ENCODE measurements around the gene AIF1.

AIF1 gene

GRCh38 chr6:31582230-31582643 lies 32.8 kb upstream of the AIF1 start, which contains the start of gene LTB:
TSS of gene LTB (minus strand) at chr6:31582424. CDS start at chr6:31582417, 7 bp downstream.
- TF ChIP-seq CREB5 (CRISPR knock-in tag; IDR thresholded peaks at IDR 0.05; ENCODE audit: low read depth) (no peak), POU6F1 (CRISPR knock-in tag; IDR thresholded peaks at IDR 0.05; ENCODE audit: borderline replicate concordance, low read depth) (no peak), PATZ1 (CRISPR knock-in tag; IDR thresholded peaks at IDR 0.05; ENCODE audit: borderline replicate concordance) (no peak), GLIS3 (CRISPR knock-in tag; IDR thresholded peaks at IDR 0.05) (no peak), ZFP30 (CRISPR knock-in tag; IDR thresholded peaks at IDR 0.05) (no peak), TOX (CRISPR knock-in tag; IDR thresholded peaks at IDR 0.05; ENCODE audit: borderline replicate concordance) (no peak), ISL1 (CRISPR knock-in tag; IDR thresholded peaks at IDR 0.05) (no peak), ZNF565 (CRISPR knock-in tag; conservative IDR thresholded peaks at IDR 0.05; ENCODE audit: low read depth) (no peak), RARB (CRISPR knock-in tag; IDR thresholded peaks at IDR 0.05) (no peak), TCF4 (CRISPR knock-in tag; IDR thresholded peaks at IDR 0.05; ENCODE audit: borderline replicate concordance) (no peak)
- no peak for ATAC-seq

- TF ChIP-seq CREB5 (CRISPR knock-in tag; IDR thresholded peaks at IDR 0.05; ENCODE audit: low read depth) (no peak), POU6F1 (CRISPR knock-in tag; IDR thresholded peaks at IDR 0.05; ENCODE audit: borderline replicate concordance, low read depth) (no peak), BACH2 (CRISPR knock-in tag; IDR thresholded peaks at IDR 0.05; ENCODE audit: borderline replicate concordance) (no peak), ZFP3 (CRISPR knock-in tag; IDR thresholded peaks at IDR 0.05) (no peak), ZC3H10 (CRISPR knock-in tag; IDR thresholded peaks at IDR 0.05) (no peak), ARNTL (CRISPR knock-in tag; IDR thresholded peaks at IDR 0.05; ENCODE audit: borderline replicate concordance, low read depth) (no peak), OSR1 (CRISPR knock-in tag; IDR thresholded peaks at IDR 0.05) (no peak), ESRRG (CRISPR knock-in tag; IDR thresholded peaks at IDR 0.05) (no peak), CSRNP3 (CRISPR knock-in tag; IDR thresholded peaks at IDR 0.05) (no peak), GLIS3 (CRISPR knock-in tag; IDR thresholded peaks at IDR 0.05) (no peak), TOX (CRISPR knock-in tag; IDR thresholded peaks at IDR 0.05; ENCODE audit: borderline replicate concordance) (no peak), ZNF565 (CRISPR knock-in tag; conservative IDR thresholded peaks at IDR 0.05; ENCODE audit: low read depth) (no peak), PPARA (CRISPR knock-in tag; IDR thresholded peaks at IDR 0.05; ENCODE audit: borderline replicate concordance) (no peak), TCF4 (CRISPR knock-in tag; IDR thresholded peaks at IDR 0.05; ENCODE audit: borderline replicate concordance) (no peak)
- no peak for ATAC-seq
Observed at GRCh38 chr6:31585491-31585890, 29.5 kb upstream of the AIF1 start.

- no peak for ATAC-seq
- TF ChIP-seq BACH2 (CRISPR knock-in tag; IDR thresholded peaks at IDR 0.05; ENCODE audit: borderline replicate concordance), result no peak
- no peak for TF ChIP-seq ZFP30 (CRISPR knock-in tag; IDR thresholded peaks at IDR 0.05)
- no peak for TF ChIP-seq PATZ1 (CRISPR knock-in tag; IDR thresholded peaks at IDR 0.05; ENCODE audit: borderline replicate concordance)
- TF ChIP-seq POU6F1 (CRISPR knock-in tag; IDR thresholded peaks at IDR 0.05; ENCODE audit: borderline replicate concordance, low read depth), result no peak
- no peak for TF ChIP-seq CREB5 (CRISPR knock-in tag; IDR thresholded peaks at IDR 0.05; ENCODE audit: low read depth)
- no peak for TF ChIP-seq CSDC2 (CRISPR knock-in tag; IDR thresholded peaks at IDR 0.05)
- no peak for TF ChIP-seq ISL1 (CRISPR knock-in tag; IDR thresholded peaks at IDR 0.05)
- TF ChIP-seq ZFP3 (CRISPR knock-in tag; IDR thresholded peaks at IDR 0.05), result no peak
- TF ChIP-seq TOX (CRISPR knock-in tag; IDR thresholded peaks at IDR 0.05; ENCODE audit: borderline replicate concordance), result no peak
- TF ChIP-seq OSR1 (CRISPR knock-in tag; IDR thresholded peaks at IDR 0.05), result no peak
- TF ChIP-seq SNAI2 (CRISPR knock-in tag; IDR thresholded peaks at IDR 0.05), result no peak
- TF ChIP-seq ZNF70 (CRISPR knock-in tag; IDR thresholded peaks at IDR 0.05), result no peak
Observed at GRCh38 chr6:31586008-31586407, 29.0 kb upstream of the AIF1 start, which contains the start of gene LST1. TSS of gene LST1 (plus strand) at chr6:31586277. CDS start at chr6:31587300, 1,023 bp downstream.

All from SK-N-SH treated with all-trans-retinoic acid at 6 μM for 48 hours (cell line).